ENCODE measurements around the gene RAB30.
"Not testable (repeated sequence)": the region's sequence is repeated elsewhere in the genome, so short reads cannot be mapped to it uniquely, and the experiment has no call there.

Gene RAB30

DNA sequence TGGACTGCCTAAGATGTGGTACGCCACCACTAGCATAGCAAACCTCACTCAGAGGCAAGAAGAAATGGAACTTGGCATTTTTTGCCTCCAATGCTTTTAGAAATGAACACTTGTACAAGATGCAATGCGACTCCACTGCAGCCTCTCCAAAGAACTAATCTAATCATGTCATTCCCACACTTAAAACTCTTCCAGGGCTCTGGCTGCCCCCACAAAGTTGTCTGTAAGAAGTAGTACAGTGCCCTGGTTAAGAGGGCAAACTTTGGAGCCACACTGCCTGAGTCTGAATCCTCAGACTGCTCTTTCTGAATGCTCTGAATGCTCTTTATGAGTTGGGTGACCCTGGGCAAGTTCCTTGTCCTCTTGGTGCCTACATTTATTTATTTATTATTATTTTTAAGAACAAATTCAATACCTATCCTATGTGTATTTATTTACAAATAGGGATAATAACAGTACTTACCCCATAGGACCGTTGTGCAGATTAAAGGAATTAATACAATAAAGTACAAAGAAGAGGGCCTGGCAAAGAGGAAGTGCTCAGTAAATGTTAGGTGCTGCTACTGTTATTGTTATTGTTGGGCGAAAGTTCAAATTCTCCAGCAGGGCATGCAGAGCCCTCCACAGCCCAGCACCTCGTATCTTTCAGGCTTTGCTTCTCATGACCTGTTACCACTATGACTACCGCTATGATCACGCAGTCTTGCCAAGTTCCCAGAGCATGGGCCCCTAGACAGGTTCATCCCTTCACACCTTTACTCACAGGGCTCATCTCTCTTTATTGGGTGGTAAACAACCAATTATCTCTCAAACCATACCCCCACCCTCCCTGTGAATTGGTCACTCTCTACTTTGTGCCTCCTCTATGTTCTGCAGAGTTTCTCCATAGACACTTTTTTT lies 59.3 kb downstream of the RAB30 start:
- Histone ChIP-seq H3K27ac (ENCODE audit: low read depth, low read length) (0 out of 2 replicates have a peak overlapping the region, but pooled peaks have one; percentile 4), H3K36me3 (ENCODE audit: low read length) (no peaks in the 10 kb centered on the region), H3K9me2 (replicated peaks; ENCODE audit: insufficient read depth, low read length) (no peaks in the 10 kb centered on the region), H3K4me2 (ENCODE audit: low read depth, low read length, poor library complexity, severe bottlenecking) (no peak overlapping the region), H3K9ac (ENCODE audit: low read length) (no peak overlapping the region), H3K79me2 (ENCODE audit: insufficient read depth, low read length) (peaks cover 99% of the 10 kb centered on the region), H3K9me3 (ENCODE audit: insufficient read depth, low read length) (no peaks in the 10 kb centered on the region), H4K20me1 (ENCODE audit: low read depth, low read length) (peaks cover 6% of the 10 kb centered on the region; the same call in 1 of the 2 replicates), H2AFZ (ENCODE audit: low read depth, low read length, severe bottlenecking) (no peak overlapping the region), H3K27me3 (ENCODE audit: low read length) (no peaks in the 10 kb centered on the region), H3K4me3 (ENCODE audit: insufficient read depth, low read length, poor library complexity, severe bottlenecking) (no peak overlapping the region), H3F3A (ENCODE audit: insufficient read depth) (peaks cover 9% of the 10 kb centered on the region; the same call in 1 of the 2 replicates)
- TF ChIP-seq EZH2phosphoT487 (conservative IDR thresholded peaks at IDR 0.05; ENCODE audit: low read length) = no peak
- TF ChIP-seq, protein P1, sequence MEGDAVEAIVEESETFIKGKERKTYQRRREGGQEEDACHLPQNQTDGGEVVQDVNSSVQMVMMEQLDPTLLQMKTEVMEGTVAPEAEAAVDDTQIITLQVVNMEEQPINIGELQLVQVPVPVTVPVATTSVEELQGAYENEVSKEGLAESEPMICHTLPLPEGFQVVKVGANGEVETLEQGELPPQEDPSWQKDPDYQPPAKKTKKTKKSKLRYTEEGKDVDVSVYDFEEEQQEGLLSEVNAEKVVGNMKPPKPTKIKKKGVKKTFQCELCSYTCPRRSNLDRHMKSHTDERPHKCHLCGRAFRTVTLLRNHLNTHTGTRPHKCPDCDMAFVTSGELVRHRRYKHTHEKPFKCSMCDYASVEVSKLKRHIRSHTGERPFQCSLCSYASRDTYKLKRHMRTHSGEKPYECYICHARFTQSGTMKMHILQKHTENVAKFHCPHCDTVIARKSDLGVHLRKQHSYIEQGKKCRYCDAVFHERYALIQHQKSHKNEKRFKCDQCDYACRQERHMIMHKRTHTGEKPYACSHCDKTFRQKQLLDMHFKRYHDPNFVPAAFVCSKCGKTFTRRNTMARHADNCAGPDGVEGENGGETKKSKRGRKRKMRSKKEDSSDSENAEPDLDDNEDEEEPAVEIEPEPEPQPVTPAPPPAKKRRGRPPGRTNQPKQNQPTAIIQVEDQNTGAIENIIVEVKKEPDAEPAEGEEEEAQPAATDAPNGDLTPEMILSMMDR (IDR thresholded peaks at IDR 0.05; ENCODE audit: insufficient read depth, low read length, poor library complexity, severe bottlenecking) = no peak

DNA sequence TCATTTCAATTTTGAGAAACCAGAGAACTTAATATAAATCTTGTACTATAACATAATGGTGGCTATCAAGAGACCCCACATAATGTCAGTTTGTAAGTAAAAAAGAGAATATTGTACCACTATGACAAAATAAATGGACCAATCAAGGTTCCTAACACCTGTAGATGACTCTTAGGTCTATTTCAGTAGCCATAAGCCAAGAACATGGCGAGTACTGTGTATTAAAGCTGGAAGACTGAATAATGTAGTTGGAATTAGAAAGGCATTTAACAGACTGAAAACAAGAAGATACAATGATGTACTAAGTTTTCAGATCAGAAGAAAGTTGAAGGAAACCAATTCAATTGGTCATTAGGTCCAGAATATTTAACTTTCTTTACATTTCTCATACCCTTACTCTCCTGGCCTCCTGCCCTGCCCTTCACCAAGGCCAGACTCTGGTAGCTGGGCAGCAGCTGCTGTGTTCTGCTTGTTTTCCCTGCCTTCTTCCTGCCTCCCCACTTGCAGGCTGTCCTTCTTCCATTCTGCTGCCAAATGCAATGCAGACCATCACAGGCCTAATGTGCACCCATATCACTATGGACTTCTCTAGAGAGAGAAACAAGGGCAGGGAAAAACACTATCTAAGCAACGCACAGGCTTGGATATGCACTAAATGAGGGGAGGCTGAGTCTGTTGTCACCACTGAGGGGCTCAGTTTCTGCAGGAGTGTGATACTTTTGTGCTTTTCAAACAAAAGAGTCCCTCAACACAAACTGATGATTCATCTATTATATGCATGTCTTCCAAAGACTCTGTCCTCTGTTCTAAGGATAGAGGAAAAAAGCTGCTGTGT lies 60.1 kb downstream of the RAB30 start:
- TF ChIP-seq, protein P1 (IDR thresholded peaks at IDR 0.05; ENCODE audit: insufficient read depth, low read length, poor library complexity, severe bottlenecking) = no peak
- no peak for TF ChIP-seq EZH2phosphoT487 (conservative IDR thresholded peaks at IDR 0.05; ENCODE audit: low read length)
- Histone ChIP-seq H3K4me3 (ENCODE audit: insufficient read depth, low read length, poor library complexity, severe bottlenecking) (no peak overlapping the region), H3K9ac (ENCODE audit: low read length) (no peak overlapping the region), H3K4me2 (ENCODE audit: low read depth, low read length, poor library complexity, severe bottlenecking) (no peak overlapping the region), H3K9me2 (replicated peaks; ENCODE audit: insufficient read depth, low read length) (no peaks in the 10 kb centered on the region), H3K9me3 (ENCODE audit: insufficient read depth, low read length) (no peaks in the 10 kb centered on the region), H3F3A (ENCODE audit: insufficient read depth) (peaks cover 9% of the 10 kb centered on the region; the same call in 1 of the 2 replicates), H3K27me3 (ENCODE audit: low read length) (no peaks in the 10 kb centered on the region), H3K36me3 (ENCODE audit: low read length) (no peaks in the 10 kb centered on the region), H3K27ac (ENCODE audit: low read depth, low read length) (0 out of 2 replicates have a peak overlapping the region, but pooled peaks have one; percentile 4), H3K79me2 (ENCODE audit: insufficient read depth, low read length) (peaks cover 100% of the 10 kb centered on the region), H2AFZ (ENCODE audit: low read depth, low read length, severe bottlenecking) (no peak overlapping the region), H4K20me1 (ENCODE audit: low read depth, low read length) (peaks cover 12% of the 10 kb centered on the region; the same call in 1 of the 2 replicates)

DNA sequence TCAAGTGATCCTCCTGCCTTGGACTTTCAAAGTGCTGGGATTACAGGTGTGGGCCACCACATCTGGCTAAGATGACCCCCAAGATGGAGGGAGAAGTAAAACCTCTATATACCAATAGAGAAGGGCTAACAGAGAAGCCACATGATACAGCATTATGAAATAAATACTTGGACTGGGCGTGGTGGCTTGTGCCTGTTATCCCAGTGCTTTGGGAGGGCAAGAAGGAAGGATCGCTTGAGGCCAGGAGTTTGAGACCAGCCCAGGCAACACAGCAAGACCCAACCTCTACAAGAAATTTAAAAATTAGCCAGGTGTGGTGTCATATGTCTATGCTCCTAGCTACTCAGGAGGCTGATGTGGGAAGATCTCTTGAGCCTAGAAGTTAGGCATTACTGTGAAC lies 61.7 kb downstream of the RAB30 start:
- Histone ChIP-seq H3K36me3 (ENCODE audit: low read length) (no peaks in the 10 kb centered on the region), H3K4me3 (ENCODE audit: insufficient read depth, low read length, poor library complexity, severe bottlenecking) (no peak overlapping the region), H3F3A (ENCODE audit: insufficient read depth) (peaks cover 9% of the 10 kb centered on the region; the same call in 1 of the 2 replicates), H3K27me3 (ENCODE audit: low read length) (no peaks in the 10 kb centered on the region), H4K20me1 (ENCODE audit: low read depth, low read length) (peaks cover 22% of the 10 kb centered on the region), H3K9me3 (ENCODE audit: insufficient read depth, low read length) (no peaks in the 10 kb centered on the region), H3K79me2 (ENCODE audit: insufficient read depth, low read length) (peaks cover 99% of the 10 kb centered on the region), H3K27ac (ENCODE audit: low read depth, low read length) (no peak overlapping the region), H2AFZ (ENCODE audit: low read depth, low read length, severe bottlenecking) (no peak overlapping the region), H3K9me2 (replicated peaks; ENCODE audit: insufficient read depth, low read length) (no peaks in the 10 kb centered on the region), H3K9ac (ENCODE audit: low read length) (no peak overlapping the region), H3K4me2 (ENCODE audit: low read depth, low read length, poor library complexity, severe bottlenecking) (no peak overlapping the region)
- TF ChIP-seq, protein P1 (IDR thresholded peaks at IDR 0.05; ENCODE audit: insufficient read depth, low read length, poor library complexity, severe bottlenecking) = no peak
- TF ChIP-seq EZH2phosphoT487 (conservative IDR thresholded peaks at IDR 0.05; ENCODE audit: low read length) = no peak

DNA sequence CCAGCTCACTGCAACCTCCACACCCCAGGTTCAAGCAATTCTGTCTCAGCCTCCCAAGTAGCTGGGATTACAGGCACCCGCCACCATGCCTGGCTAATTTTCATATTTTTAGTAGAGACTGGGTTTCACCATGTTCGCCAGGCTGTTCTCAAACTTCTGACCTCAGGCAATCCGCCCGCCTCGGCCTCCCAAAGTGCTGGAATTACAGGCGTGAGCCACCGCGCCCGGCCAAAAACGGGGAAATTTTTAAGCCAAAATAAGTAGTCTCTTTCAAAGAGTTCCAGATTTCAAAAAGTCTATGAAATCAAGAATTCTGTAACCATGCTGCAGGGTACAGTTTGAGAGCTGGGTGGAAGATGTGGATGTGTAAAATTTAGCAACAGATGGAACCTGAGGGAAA lies 62.6 kb downstream of the RAB30 start:
- not testable (repeated sequence) for H3K27me3 ChIP-seq (ENCODE audit: low read length); H3K36me3 ChIP-seq (ENCODE audit: low read length); H3K4me3 ChIP-seq (ENCODE audit: insufficient read depth, low read length, poor library complexity, severe bottlenecking); H3K27ac ChIP-seq (ENCODE audit: low read depth, low read length); H3F3A ChIP-seq (ENCODE audit: insufficient read depth); H2AFZ ChIP-seq (ENCODE audit: low read depth, low read length, severe bottlenecking); H3K4me2 ChIP-seq (ENCODE audit: low read depth, low read length, poor library complexity, severe bottlenecking); H3K9ac ChIP-seq (ENCODE audit: low read length); H3K9me3 ChIP-seq (ENCODE audit: insufficient read depth, low read length); H3K9me2 ChIP-seq (replicated peaks; ENCODE audit: insufficient read depth, low read length)
- Histone ChIP-seq H3K79me2 (ENCODE audit: insufficient read depth, low read length) (peaks cover 99% of the 10 kb centered on the region), H4K20me1 (ENCODE audit: low read depth, low read length) (peaks cover 25% of the 10 kb centered on the region)
